ENCODE data around the gene COMT.

COMT gene

DNA sequence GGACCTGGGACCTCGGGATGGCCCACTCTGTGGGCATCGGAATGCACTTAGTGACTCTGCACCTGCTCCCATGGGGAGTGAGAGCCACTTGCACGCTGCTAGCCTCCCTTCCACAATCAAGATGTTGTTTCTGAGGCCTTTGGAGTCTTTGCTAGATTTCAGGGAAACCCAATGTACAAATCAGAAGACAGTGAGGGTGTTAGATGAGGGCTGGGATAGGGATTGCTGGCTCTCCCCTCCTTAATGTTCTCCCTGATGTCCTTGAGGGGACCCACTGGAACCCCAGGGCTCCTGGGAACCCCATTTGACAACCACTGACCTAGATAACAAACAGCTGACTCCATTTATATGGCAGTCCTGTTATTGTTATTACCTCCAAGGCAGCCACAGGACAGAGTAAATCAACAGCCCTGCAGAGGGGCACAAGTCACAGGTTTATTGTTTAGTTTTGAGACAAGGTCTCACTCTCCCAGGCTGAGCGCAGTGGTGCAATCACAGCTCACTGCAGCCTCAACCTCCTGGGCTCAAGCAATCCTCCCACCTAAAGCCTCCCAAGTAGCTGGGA, 31.3 kb upstream of the COMT start:
- no peak overlapping the region for H3K4me3 ChIP-seq (ENCODE audit: low read length)
- H3K4me2 ChIP-seq (ENCODE audit: low read length): no peak overlapping the region
- no peak overlapping the region for H3K23ac ChIP-seq (ENCODE audit: low read length)
- H4K8ac ChIP-seq (ENCODE audit: low read depth, low read length): no peak overlapping the region
- H3K79me2 ChIP-seq (ENCODE audit: control insufficient read depth, insufficient read depth, low read length): no peaks in the 10 kb centered on the region
- H2BK15ac ChIP-seq (replicated peaks; ENCODE audit: low read depth): no peak overlapping the region
- H3K27me3 ChIP-seq (ENCODE audit: insufficient read depth, low read length, poor library complexity): no peaks in the 10 kb centered on the region
- no CpG with 5 or more reads among the region's 4 CpGs for WGBS (ENCODE audit: extremely low coverage, insufficient coverage, low lambda C conversion rate)
- H3K18ac ChIP-seq (ENCODE audit: low read length): no peak overlapping the region
- no peak overlapping the region for H3K9ac ChIP-seq (ENCODE audit: low read length)
- DNase-seq: no peak
- H3K56ac ChIP-seq (ENCODE audit: low read length): no peak overlapping the region
- no peaks in the 10 kb centered on the region for H3K79me1 ChIP-seq (ENCODE audit: low read length)
- H3K4ac ChIP-seq (ENCODE audit: low read depth, low read length): no peak overlapping the region
- H3K4me1 ChIP-seq (ENCODE audit: control insufficient read depth, low read depth, low read length): no peaks in the 10 kb centered on the region
- no peaks in the 10 kb centered on the region for H3K36me3 ChIP-seq (ENCODE audit: control insufficient read depth, insufficient read depth, low read length)
- no peak overlapping the region for H2BK5ac ChIP-seq (ENCODE audit: low read length)
- no peak overlapping the region for H2BK120ac ChIP-seq (ENCODE audit: low read depth, low read length)
- no peak overlapping the region for H3K27ac ChIP-seq (ENCODE audit: low read depth, low read length)
- H2AK5ac ChIP-seq (ENCODE audit: low read length): no peak overlapping the region
- no peak overlapping the region for H4K5ac ChIP-seq (ENCODE audit: low read length)

DNA sequence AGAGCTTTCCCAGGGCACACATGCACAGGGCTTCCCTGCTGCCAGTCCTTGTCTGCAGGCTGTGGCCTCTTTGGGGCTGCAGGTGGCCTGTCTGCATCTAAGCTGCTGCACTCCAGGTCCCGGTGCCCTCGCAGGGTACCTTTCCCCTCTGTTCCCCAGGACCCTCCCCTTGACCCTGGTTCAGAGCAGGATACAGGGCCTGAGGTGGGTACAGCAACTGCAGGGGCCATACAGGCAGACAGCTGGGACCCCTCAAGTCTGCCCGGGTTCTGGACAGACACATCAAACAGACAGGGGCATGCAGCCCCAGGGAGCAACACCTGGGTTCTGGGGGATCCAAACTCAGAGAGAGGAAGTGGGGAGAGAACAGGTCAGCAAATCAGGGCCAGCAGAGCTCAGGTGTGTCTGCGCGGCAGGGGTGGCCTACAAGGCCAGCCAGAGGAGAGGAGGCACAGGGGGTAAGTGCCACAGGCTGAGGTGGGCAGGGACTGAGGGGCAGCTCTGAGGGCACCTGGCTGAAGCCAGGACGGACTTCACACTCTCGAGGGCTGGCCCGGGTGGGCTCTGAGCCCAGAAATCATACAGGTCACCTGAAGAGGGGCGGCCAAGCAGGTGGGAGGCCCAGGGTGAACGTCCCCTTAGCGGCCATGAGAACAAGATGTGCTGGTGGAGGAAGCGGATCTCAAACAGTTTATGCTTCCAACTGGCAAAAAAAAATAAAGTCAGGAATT, 29.9 kb upstream of the COMT start:
- Histone ChIP-seq H2BK120ac (ENCODE audit: low read depth, low read length) (no peak overlapping the region), H4K5ac (ENCODE audit: low read length) (no peak overlapping the region)
- no CpG with 5 or more reads among the region's 12 CpGs for WGBS (ENCODE audit: extremely low coverage, insufficient coverage, low lambda C conversion rate)

DNA sequence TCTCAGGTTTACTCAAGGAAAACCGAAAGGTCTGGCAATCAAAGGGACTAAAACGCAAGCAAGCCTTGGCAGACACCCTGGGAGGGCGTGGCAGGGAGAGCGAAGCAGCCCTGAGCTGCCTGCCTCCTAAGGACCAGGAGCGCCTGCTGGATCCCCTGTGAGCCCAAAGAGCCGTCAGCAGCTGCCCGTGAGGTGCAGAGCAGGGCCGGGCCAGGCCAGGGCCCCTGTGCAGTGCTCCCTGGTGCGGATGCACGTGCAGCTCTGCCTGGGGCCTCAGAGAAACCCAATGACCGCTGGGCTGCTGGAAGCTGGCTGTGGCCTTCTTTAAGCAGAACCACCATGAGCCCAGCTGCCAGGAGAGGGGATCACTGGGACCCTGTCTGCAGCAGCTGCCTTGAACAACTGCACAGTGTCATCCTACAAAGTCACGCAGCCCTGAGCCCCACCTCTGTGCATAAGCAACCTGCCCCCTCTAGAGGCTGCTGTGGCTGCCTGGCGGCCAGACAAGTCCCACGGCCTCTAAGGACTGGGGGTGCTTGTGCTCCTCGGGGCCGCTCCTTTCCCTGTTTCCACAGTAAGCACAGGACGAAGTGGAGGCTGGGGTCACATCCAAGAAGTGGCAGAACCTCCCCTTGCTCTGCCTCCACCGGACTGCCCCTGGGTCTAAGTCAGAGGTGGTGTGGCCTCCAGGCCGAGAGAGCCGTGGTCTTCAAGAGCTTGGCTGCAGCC, 29.1 kb upstream of the COMT start:
- no peak overlapping the region for H3K56ac ChIP-seq (ENCODE audit: low read length)
- no peak overlapping the region for H2AK5ac ChIP-seq (ENCODE audit: low read length)
- H4K5ac ChIP-seq (ENCODE audit: low read length): no peak overlapping the region
- no peak overlapping the region for H3K4me3 ChIP-seq (ENCODE audit: low read length)
- H3K23ac ChIP-seq (ENCODE audit: low read length): no peak overlapping the region
- H2BK5ac ChIP-seq (ENCODE audit: low read length): no peak overlapping the region
- no peaks in the 10 kb centered on the region for H3K27me3 ChIP-seq (ENCODE audit: insufficient read depth, low read length, poor library complexity)
- WGBS (ENCODE audit: extremely low coverage, insufficient coverage, low lambda C conversion rate): no CpG with 5 or more reads among the region's 20 CpGs
- H3K18ac ChIP-seq (ENCODE audit: low read length): no peak overlapping the region
- H3K36me3 ChIP-seq (ENCODE audit: control insufficient read depth, insufficient read depth, low read length): no peaks in the 10 kb centered on the region
- H2BK120ac ChIP-seq (ENCODE audit: low read depth, low read length): no peak overlapping the region
- no peak overlapping the region for H4K8ac ChIP-seq (ENCODE audit: low read depth, low read length)
- H3K9ac ChIP-seq (ENCODE audit: low read length): no peak overlapping the region
- H3K4me1 ChIP-seq (ENCODE audit: control insufficient read depth, low read depth, low read length): no peaks in the 10 kb centered on the region
- no peak overlapping the region for H3K4ac ChIP-seq (ENCODE audit: low read depth, low read length)
- H3K4me2 ChIP-seq (ENCODE audit: low read length): no peak overlapping the region
- no peak overlapping the region for H3K27ac ChIP-seq (ENCODE audit: low read depth, low read length)
- no peak for DNase-seq
- no peak overlapping the region for H2BK15ac ChIP-seq (replicated peaks; ENCODE audit: low read depth)
- H3K79me2 ChIP-seq (ENCODE audit: control insufficient read depth, insufficient read depth, low read length): no peaks in the 10 kb centered on the region
- H3K79me1 ChIP-seq (ENCODE audit: low read length): no peaks in the 10 kb centered on the region

More for the DNA sequence above, 29.9 kb upstream of the COMT start:
- Histone ChIP-seq H2BK15ac (replicated peaks; ENCODE audit: low read depth) (no peak overlapping the region), H3K27me3 (ENCODE audit: insufficient read depth, low read length, poor library complexity) (no peaks in the 10 kb centered on the region), H3K18ac (ENCODE audit: low read length) (no peak overlapping the region), H3K4me3 (ENCODE audit: low read length) (no peak overlapping the region), H3K23ac (ENCODE audit: low read length) (no peak overlapping the region), H3K79me1 (ENCODE audit: low read length) (no peaks in the 10 kb centered on the region), H2BK5ac (ENCODE audit: low read length) (no peak overlapping the region), H3K4me1 (ENCODE audit: control insufficient read depth, low read depth, low read length) (no peaks in the 10 kb centered on the region), H3K56ac (ENCODE audit: low read length) (no peak overlapping the region), H3K4ac (ENCODE audit: low read depth, low read length) (no peak overlapping the region), H3K27ac (ENCODE audit: low read depth, low read length) (no peak overlapping the region), H4K8ac (ENCODE audit: low read depth, low read length) (no peak overlapping the region), H3K79me2 (ENCODE audit: control insufficient read depth, insufficient read depth, low read length) (no peaks in the 10 kb centered on the region), H3K4me2 (ENCODE audit: low read length) (no peak overlapping the region), H3K9ac (ENCODE audit: low read length) (no peak overlapping the region), H2AK5ac (ENCODE audit: low read length) (no peak overlapping the region), H3K36me3 (ENCODE audit: control insufficient read depth, insufficient read depth, low read length) (no peaks in the 10 kb centered on the region)
- no peak for DNase-seq

GRCh38 chr22:19913337-19913936, 28.1 kb upstream of the COMT start:
- no peak overlapping the region for H2AK5ac ChIP-seq (ENCODE audit: low read length)
- no peaks in the 10 kb centered on the region for H3K36me3 ChIP-seq (ENCODE audit: control insufficient read depth, insufficient read depth, low read length)
- no peak overlapping the region for H3K4me2 ChIP-seq (ENCODE audit: low read length)
- DNase-seq: no peak
- H3K23ac ChIP-seq (ENCODE audit: low read length): no peak overlapping the region
- no peaks in the 10 kb centered on the region for H3K27me3 ChIP-seq (ENCODE audit: insufficient read depth, low read length, poor library complexity)
- H3K9ac ChIP-seq (ENCODE audit: low read length): no peak overlapping the region
- no peak overlapping the region for H3K56ac ChIP-seq (ENCODE audit: low read length)
- H2BK120ac ChIP-seq (ENCODE audit: low read depth, low read length): no peak overlapping the region
- no peaks in the 10 kb centered on the region for H3K4me1 ChIP-seq (ENCODE audit: control insufficient read depth, low read depth, low read length)
- H2BK5ac ChIP-seq (ENCODE audit: low read length): no peak overlapping the region
- WGBS (ENCODE audit: extremely low coverage, insufficient coverage, low lambda C conversion rate): no CpG with 5 or more reads among the region's 6 CpGs
- no peak overlapping the region for H3K4ac ChIP-seq (ENCODE audit: low read depth, low read length)
- H3K18ac ChIP-seq (ENCODE audit: low read length): no peak overlapping the region
- no peak overlapping the region for H2BK15ac ChIP-seq (replicated peaks; ENCODE audit: low read depth)
- H3K79me2 ChIP-seq (ENCODE audit: control insufficient read depth, insufficient read depth, low read length): no peaks in the 10 kb centered on the region
- no peak overlapping the region for H3K4me3 ChIP-seq (ENCODE audit: low read length)
- no peak overlapping the region for H4K8ac ChIP-seq (ENCODE audit: low read depth, low read length)
- H3K79me1 ChIP-seq (ENCODE audit: low read length): no peaks in the 10 kb centered on the region
- H3K27ac ChIP-seq (ENCODE audit: low read depth, low read length): no peak overlapping the region
- H4K5ac ChIP-seq (ENCODE audit: low read length): no peak overlapping the region

- H4K8ac ChIP-seq (ENCODE audit: low read depth, low read length): no peak overlapping the region
- H3K56ac ChIP-seq (ENCODE audit: low read length): no peak overlapping the region
- H4K5ac ChIP-seq (ENCODE audit: low read length): no peak overlapping the region
- H2BK15ac ChIP-seq (replicated peaks; ENCODE audit: low read depth): no peak overlapping the region
- no peak overlapping the region for H2BK5ac ChIP-seq (ENCODE audit: low read length)
- no peak overlapping the region for H2AK5ac ChIP-seq (ENCODE audit: low read length)
- no peak overlapping the region for H3K4me3 ChIP-seq (ENCODE audit: low read length)
- H2BK120ac ChIP-seq (ENCODE audit: low read depth, low read length): no peak overlapping the region
- no peaks in the 10 kb centered on the region for H3K36me3 ChIP-seq (ENCODE audit: control insufficient read depth, insufficient read depth, low read length)
- no peak for DNase-seq
- no peak overlapping the region for H3K18ac ChIP-seq (ENCODE audit: low read length)
- no peak overlapping the region for H3K4ac ChIP-seq (ENCODE audit: low read depth, low read length)
- H3K27ac ChIP-seq (ENCODE audit: low read depth, low read length): no peak overlapping the region
- no peaks in the 10 kb centered on the region for H3K4me1 ChIP-seq (ENCODE audit: control insufficient read depth, low read depth, low read length)
- no CpG with 5 or more reads among the region's 9 CpGs for WGBS (ENCODE audit: extremely low coverage, insufficient coverage, low lambda C conversion rate)
- no peaks in the 10 kb centered on the region for H3K27me3 ChIP-seq (ENCODE audit: insufficient read depth, low read length, poor library complexity)
- no peaks in the 10 kb centered on the region for H3K79me1 ChIP-seq (ENCODE audit: low read length)
- no peak overlapping the region for H3K4me2 ChIP-seq (ENCODE audit: low read length)
- no peaks in the 10 kb centered on the region for H3K79me2 ChIP-seq (ENCODE audit: control insufficient read depth, insufficient read depth, low read length)
- no peak overlapping the region for H3K23ac ChIP-seq (ENCODE audit: low read length)
- H3K9ac ChIP-seq (ENCODE audit: low read length): no peak overlapping the region
Measured at GRCh38 chr22:19914201-19914943, 27.2 kb upstream of the COMT start.
